Breast epithelium (tissue), 3 donors: Measurements from ENCODE around the gene TRIM46.

Experiments used
- POLR2A ChIP-seq: fragments of 450-650 bp; IDR thresholded peaks from one replicate; pipeline ENCODE4 v1.6.1; 2016; ENCODE audit warnings: antibody characterized with exemption, mild to moderate bottlenecking, moderate library complexity
- POLR2AphosphoS5 ChIP-seq, 3 donors: sonication (generic); formaldehyde crosslinking; IDR thresholded peaks; one replicate each; pipeline ENCODE4 v1.6.1; 2017; ENCODE audit warnings: antibody characterized with exemption in 3 of 3
- TF ChIP-seq, protein P1 (sequence below), 3 donors: fragments of 450-650 bp; IDR thresholded peaks; one replicate each; pipeline ENCODE4 v1.5.1; 2016 to 2017; ENCODE audit warnings: antibody characterized with exemption in 3 of 3, mild to moderate bottlenecking in 3 of 3, moderate library complexity in 3 of 3

DNA sequence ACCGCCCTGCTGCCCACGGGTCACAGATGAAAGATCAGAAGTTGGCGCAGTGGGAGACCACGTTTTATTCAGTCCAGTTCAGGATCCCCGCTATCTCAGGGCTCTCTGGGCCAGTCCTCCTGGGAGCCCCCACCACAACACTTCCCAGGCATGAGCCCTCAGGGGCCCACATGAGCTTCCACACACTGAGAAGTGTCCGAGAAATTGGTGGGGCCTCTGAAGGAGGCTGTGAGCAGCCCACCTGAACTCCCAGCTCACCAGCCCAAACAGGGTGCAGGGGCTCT, 12.1 kb downstream of the TRIM46 start:
- TF ChIP-seq, protein P1, sequence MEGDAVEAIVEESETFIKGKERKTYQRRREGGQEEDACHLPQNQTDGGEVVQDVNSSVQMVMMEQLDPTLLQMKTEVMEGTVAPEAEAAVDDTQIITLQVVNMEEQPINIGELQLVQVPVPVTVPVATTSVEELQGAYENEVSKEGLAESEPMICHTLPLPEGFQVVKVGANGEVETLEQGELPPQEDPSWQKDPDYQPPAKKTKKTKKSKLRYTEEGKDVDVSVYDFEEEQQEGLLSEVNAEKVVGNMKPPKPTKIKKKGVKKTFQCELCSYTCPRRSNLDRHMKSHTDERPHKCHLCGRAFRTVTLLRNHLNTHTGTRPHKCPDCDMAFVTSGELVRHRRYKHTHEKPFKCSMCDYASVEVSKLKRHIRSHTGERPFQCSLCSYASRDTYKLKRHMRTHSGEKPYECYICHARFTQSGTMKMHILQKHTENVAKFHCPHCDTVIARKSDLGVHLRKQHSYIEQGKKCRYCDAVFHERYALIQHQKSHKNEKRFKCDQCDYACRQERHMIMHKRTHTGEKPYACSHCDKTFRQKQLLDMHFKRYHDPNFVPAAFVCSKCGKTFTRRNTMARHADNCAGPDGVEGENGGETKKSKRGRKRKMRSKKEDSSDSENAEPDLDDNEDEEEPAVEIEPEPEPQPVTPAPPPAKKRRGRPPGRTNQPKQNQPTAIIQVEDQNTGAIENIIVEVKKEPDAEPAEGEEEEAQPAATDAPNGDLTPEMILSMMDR (IDR thresholded peaks at IDR 0.05) = no peak
- TF ChIP-seq POLR2AphosphoS5 (IDR thresholded peaks at IDR 0.05) = no peak
- no peak for TF ChIP-seq POLR2A
